ENCODE results near the gene CACNG7.

CACNG7 gene

GRCh38 chr19:53878776-53879139, 30.3 kb upstream of the CACNG7 start:
- TF ChIP-seq ZNF565 (CRISPR knock-in tag; conservative IDR thresholded peaks at IDR 0.05; ENCODE audit: low read depth) (no peak), OSR1 (CRISPR knock-in tag; IDR thresholded peaks at IDR 0.05) (no peak), ISL1 (CRISPR knock-in tag; IDR thresholded peaks at IDR 0.05) (no peak), ESRRG (CRISPR knock-in tag; IDR thresholded peaks at IDR 0.05) (no peak), ARNTL (CRISPR knock-in tag; IDR thresholded peaks at IDR 0.05; ENCODE audit: borderline replicate concordance, low read depth) (no peak), TSHZ2 (CRISPR knock-in tag; IDR thresholded peaks at IDR 0.05) (no peak), CREB5 (CRISPR knock-in tag; IDR thresholded peaks at IDR 0.05; ENCODE audit: low read depth) (no peak), POU6F1 (CRISPR knock-in tag; IDR thresholded peaks at IDR 0.05; ENCODE audit: borderline replicate concordance, low read depth) (no peak), CSRNP3 (CRISPR knock-in tag; IDR thresholded peaks at IDR 0.05) (no peak), ZFP3 (CRISPR knock-in tag; IDR thresholded peaks at IDR 0.05) (no peak), ZC3H10 (CRISPR knock-in tag; IDR thresholded peaks at IDR 0.05) (no peak), SNAI2 (CRISPR knock-in tag; IDR thresholded peaks at IDR 0.05) (no peak), ZFP30 (CRISPR knock-in tag; IDR thresholded peaks at IDR 0.05) (no peak), ZNF70 (CRISPR knock-in tag; IDR thresholded peaks at IDR 0.05) (no peak), TCF4 (CRISPR knock-in tag; IDR thresholded peaks at IDR 0.05; ENCODE audit: borderline replicate concordance) (no peak), PPARA (CRISPR knock-in tag; IDR thresholded peaks at IDR 0.05; ENCODE audit: borderline replicate concordance) (no peak), RARB (CRISPR knock-in tag; IDR thresholded peaks at IDR 0.05) (no peak)
- peak; percentile 20 for ATAC-seq

GRCh38 chr19:53879140-53880081, 29.7 kb upstream of the CACNG7 start:
- peak; percentile 88 for ATAC-seq
- TF ChIP-seq TSHZ2 (CRISPR knock-in tag; IDR thresholded peaks at IDR 0.05) (0 out of 2 replicates have a peak, but pooled peaks have one; percentile 34), PATZ1 (CRISPR knock-in tag; IDR thresholded peaks at IDR 0.05; ENCODE audit: borderline replicate concordance) (no peak)
